Suprapubic skin (tissue), 3 donors: ENCODE data around the gene NPEPL1.
"Not testable (repeated sequence)": the region's sequence is repeated elsewhere in the genome, so short reads cannot be mapped to it uniquely, and the experiment has no call there.

Experiments used
- CTCF ChIP-seq, 2 donors: fragments of 200-600 bp in 1 of 2; fragments of 450-650 bp in 1 of 2; sonication (generic) in 1 of 2; IDR thresholded peaks; one replicate each; pipeline ENCODE4 v1.5.1; 2016 to 2019; ENCODE audit warnings: antibody characterized with exemption in 2 of 2, mild to moderate bottlenecking in 1 of 2, moderate library complexity in 1 of 2
- POLR2A ChIP-seq, 2 donors: fragments of 450-650 bp; IDR thresholded peaks; one replicate each; pipeline ENCODE4 v1.6.1; 2017; ENCODE audit warnings: antibody characterized with exemption in 2 of 2, mild to moderate bottlenecking in 2 of 2, moderate library complexity in 2 of 2

- TF ChIP-seq POLR2A, CTCF (IDR thresholded peaks at IDR 0.05): not testable (repeated sequence)
Measured at GRCh38 chr20:58750706-58751105, 58.1 kb downstream of the NPEPL1 start.
